Measurements from ENCODE around the gene TMEM178B. TPM values are rescaled to one million over a fixed set of nuclear protein-coding genes. Genes with fewer than 3 reads are reported as not detected.

TMEM178B gene
- total and polyA plus RNA-seq, 2 of the 13 experiments (the other 11 are each of a cell fraction or from before 2014, with no cell fraction given) = 0.01 to 0.02 TPM

DNA sequence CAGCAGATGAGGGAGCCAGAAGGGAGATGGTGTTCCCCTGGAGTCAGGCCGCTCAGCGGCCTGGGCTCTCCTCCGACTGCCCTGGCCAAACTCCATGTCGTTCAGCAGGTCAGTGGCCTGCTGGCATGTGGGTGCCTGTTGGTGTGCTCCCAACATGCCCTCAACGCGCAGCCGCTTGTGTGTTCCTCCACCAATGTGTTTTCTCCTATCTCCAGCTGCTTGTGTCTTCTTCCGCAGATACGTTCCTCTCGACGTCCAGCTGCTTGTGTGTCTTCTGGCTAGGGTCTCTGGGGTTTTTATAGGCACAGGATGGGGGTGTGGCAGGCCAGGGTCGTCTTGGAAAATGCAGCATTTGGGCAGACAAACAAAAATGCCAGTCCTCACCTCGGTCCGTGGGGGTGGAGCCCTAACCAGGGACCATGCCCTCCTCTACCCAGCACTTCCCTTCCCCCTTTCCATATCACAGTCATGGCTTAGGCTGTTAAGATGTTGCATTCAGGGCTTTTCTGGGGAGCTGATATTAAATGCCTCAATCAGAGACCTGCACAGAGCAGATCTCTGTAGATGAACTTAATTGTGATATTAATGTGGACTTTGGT, 111.6 kb downstream of the TMEM178B start:
- no peak for ATAC-seq
- Histone ChIP-seq H3K79me2 (ENCODE audit: insufficient read depth, low read length) (no peaks in the 10 kb centered on the region), H2AFZ (ENCODE audit: low read length) (no peak overlapping the region), H3K36me3 (replicated peaks in 1 of 2; ENCODE audit: control insufficient read depth in 1 of 2, insufficient read depth in 2 of 2, low read length in 2 of 2) (no peaks in the 10 kb centered on the region), H3K27ac (ENCODE audit: extremely low read length, insufficient read depth, low read length) (no peak overlapping the region), H3K4me2 (ENCODE audit: low read depth, low read length) (no peak overlapping the region), H3K4me3 (replicated peaks in 1 of 3; ENCODE audit: insufficient read depth in 1 of 3, low read depth in 2 of 3, low read length in 3 of 3) (no peak overlapping the region), H3K9me3 (ENCODE audit: low read length) (no peaks in the 10 kb centered on the region), H3K4me1 (ENCODE audit: insufficient read depth, low read length) (no peaks in the 10 kb centered on the region), H4K20me1 (ENCODE audit: insufficient read depth, low read length) (no peaks in the 10 kb centered on the region), H3K9ac (ENCODE audit: insufficient read depth, low read depth, low read length) (no peak overlapping the region), H3K27me3 (ENCODE audit: control insufficient read depth in 1 of 2, insufficient read depth in 2 of 2, low read length in 2 of 2) (peaks cover 0 to 11% of the 10 kb centered on the region in 2 experiments; a peak in 1 of 5 replicates)
- in situ Hi-C loops (cut with HindIII; ENCODE audit: extremely low pct_ligation_motif_present, low pct_unique_long_range_greater_than_20kb) (no loop called here), intact Hi-C loops (cut with micrococcal nuclease; ENCODE audit: unreplicated experiment) (no loop called here)
- 50% methylated on average over 10 of the region's 14 CpGs for WGBS (ENCODE audit: low lambda C conversion rate)
- ChIA-PET POLR2A (no interaction called here), CTCF (ENCODE audit: low intra/inter-chr PET ratio, low total read pairs) (no interaction called here)
- no peak for DNase-seq (ENCODE audit: low spot score)
- no peak for TF ChIP-seq ZNF709 (CRISPR knock-in tag; IDR thresholded peaks at IDR 0.05)
- no peak for FAIRE-seq
- no TSS peak for BruUV-seq (replicated peaks)

DNA sequence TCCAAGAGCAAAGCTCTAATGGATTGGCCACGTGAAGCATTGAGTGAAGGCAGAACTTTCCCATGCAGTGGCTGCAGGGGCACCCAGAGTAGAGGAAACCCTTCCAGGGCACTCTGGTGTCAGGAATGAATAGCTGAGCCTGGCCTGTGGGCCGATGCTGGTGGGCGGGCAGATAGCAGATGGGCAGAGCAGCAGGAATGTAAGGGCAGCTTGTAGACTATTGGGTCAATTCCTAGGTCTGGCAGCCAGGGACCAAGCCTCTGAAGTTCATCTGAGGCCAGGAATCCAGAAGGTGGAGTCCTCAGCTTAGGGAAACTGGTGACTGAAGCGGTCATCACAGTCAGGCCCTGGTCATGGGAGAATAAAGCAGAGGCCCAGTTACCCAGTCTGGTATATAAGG, 115.4 kb downstream of the TMEM178B start:
- peak; percentile 31; the same call in 1 of the 3 replicates for ATAC-seq
- TF ChIP-seq, protein P1, sequence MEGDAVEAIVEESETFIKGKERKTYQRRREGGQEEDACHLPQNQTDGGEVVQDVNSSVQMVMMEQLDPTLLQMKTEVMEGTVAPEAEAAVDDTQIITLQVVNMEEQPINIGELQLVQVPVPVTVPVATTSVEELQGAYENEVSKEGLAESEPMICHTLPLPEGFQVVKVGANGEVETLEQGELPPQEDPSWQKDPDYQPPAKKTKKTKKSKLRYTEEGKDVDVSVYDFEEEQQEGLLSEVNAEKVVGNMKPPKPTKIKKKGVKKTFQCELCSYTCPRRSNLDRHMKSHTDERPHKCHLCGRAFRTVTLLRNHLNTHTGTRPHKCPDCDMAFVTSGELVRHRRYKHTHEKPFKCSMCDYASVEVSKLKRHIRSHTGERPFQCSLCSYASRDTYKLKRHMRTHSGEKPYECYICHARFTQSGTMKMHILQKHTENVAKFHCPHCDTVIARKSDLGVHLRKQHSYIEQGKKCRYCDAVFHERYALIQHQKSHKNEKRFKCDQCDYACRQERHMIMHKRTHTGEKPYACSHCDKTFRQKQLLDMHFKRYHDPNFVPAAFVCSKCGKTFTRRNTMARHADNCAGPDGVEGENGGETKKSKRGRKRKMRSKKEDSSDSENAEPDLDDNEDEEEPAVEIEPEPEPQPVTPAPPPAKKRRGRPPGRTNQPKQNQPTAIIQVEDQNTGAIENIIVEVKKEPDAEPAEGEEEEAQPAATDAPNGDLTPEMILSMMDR (CRISPR knock-in tag; IDR thresholded peaks at IDR 0.05) = 0 out of 2 replicates have a peak, but pooled peaks have one; percentile 6
- TF ChIP-seq, protein P2, sequence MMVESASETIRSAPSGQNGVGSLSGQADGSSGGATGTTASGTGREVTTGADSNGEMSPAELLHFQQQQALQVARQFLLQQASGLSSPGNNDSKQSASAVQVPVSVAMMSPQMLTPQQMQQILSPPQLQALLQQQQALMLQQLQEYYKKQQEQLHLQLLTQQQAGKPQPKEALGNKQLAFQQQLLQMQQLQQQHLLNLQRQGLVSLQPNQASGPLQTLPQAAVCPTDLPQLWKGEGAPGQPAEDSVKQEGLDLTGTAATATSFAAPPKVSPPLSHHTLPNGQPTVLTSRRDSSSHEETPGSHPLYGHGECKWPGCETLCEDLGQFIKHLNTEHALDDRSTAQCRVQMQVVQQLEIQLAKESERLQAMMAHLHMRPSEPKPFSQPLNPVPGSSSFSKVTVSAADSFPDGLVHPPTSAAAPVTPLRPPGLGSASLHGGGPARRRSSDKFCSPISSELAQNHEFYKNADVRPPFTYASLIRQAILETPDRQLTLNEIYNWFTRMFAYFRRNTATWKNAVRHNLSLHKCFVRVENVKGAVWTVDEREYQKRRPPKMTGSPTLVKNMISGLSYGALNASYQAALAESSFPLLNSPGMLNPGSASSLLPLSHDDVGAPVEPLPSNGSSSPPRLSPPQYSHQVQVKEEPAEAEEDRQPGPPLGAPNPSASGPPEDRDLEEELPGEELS (CRISPR knock-in tag; IDR thresholded peaks at IDR 0.05) = no peak
- Histone ChIP-seq H3K4me2 (ENCODE audit: low read depth, low read length) (no peak overlapping the region), H3K4me1 (ENCODE audit: insufficient read depth, low read length) (no peaks in the 10 kb centered on the region), H3K4me3 (replicated peaks in 1 of 3; ENCODE audit: insufficient read depth in 1 of 3, low read depth in 2 of 3, low read length in 3 of 3) (no peak overlapping the region), H3K27me3 (ENCODE audit: control insufficient read depth in 1 of 2, insufficient read depth in 2 of 2, low read length in 2 of 2) (0 out of 5 replicates have a peak, but pooled peaks cover 0 to 3% of the 10 kb centered on the region in 2 experiments), H3K9me3 (ENCODE audit: low read length) (no peaks in the 10 kb centered on the region), H2AFZ (ENCODE audit: low read length) (no peak overlapping the region), H3K36me3 (replicated peaks in 1 of 2; ENCODE audit: control insufficient read depth in 1 of 2, insufficient read depth in 2 of 2, low read length in 2 of 2) (no peaks in the 10 kb centered on the region), H3K27ac (ENCODE audit: extremely low read length, insufficient read depth, low read length) (no peak overlapping the region), H4K20me1 (ENCODE audit: insufficient read depth, low read length) (no peaks in the 10 kb centered on the region), H3K9ac (ENCODE audit: insufficient read depth, low read depth, low read length) (no peak overlapping the region), H3K79me2 (ENCODE audit: insufficient read depth, low read length) (no peaks in the 10 kb centered on the region)
- DNase-seq (ENCODE audit: low spot score) = no peak
- 6% methylated on average over 2 of the region's 4 CpGs for WGBS (ENCODE audit: low lambda C conversion rate)
- no peak for FAIRE-seq
- BruUV-seq (replicated peaks) = no TSS peak
- in situ Hi-C loops (cut with HindIII; ENCODE audit: extremely low pct_ligation_motif_present, low pct_unique_long_range_greater_than_20kb) = no loop called here
- intact Hi-C loops (cut with micrococcal nuclease; ENCODE audit: unreplicated experiment) = no loop called here
- POLR2A ChIA-PET = no interaction called here
- CTCF ChIA-PET (ENCODE audit: low intra/inter-chr PET ratio, low total read pairs) = no interaction called here

Data from HepG2 (cell line).